Fibroblast of mammary gland (primary cell): Measurements from ENCODE around the gene CEBPE.
A peak's percentile ranks its signal among the peaks of the same experiment; 100 is the strongest.

ENCODE experiments used
- DNase-seq: peaks from one replicate; pipeline ENCODE4 v3.0.0-alpha.2; 2010; ENCODE audit warnings: low read depth
- H3K4me3 ChIP-seq: 2 replicates; pipeline ENCODE4 v1.5.1; 2011; ENCODE audit warnings: low read depth, mild to moderate bottlenecking, low read length, moderate library complexity; ENCODE audit not compliant: control insufficient read depth
- TF ChIP-seq, protein P1 (sequence below): conservative IDR thresholded peaks from 2 replicates; pipeline ENCODE4 v1.5.1; 2011; ENCODE audit warnings: low read depth, low read length, inconsistent platforms; ENCODE audit not compliant: control insufficient read depth, insufficient read depth

CEBPE gene

DNA sequence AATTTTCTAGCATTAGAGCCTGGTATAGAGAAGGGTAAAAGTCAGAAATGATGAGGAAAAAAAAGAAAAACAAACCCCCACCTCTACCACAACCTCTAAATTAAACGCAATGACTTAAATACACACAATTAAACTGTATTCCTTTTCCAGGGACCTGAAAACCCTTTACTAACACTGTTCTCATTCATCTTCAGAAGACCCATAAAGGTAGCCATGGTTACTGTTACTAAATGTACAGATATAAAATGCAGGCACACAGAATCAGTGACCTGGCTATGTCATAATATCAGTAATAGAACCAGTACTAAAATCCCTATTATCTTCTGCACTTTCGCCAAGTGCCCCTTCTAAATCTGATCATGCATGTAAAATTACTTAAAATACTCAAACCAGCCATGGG lies 25.5 kb downstream of the CEBPE start:
- no peak for DNase-seq
- peak overlapping the region; percentile 97 for H3K4me3 ChIP-seq
- TF ChIP-seq, protein P1, sequence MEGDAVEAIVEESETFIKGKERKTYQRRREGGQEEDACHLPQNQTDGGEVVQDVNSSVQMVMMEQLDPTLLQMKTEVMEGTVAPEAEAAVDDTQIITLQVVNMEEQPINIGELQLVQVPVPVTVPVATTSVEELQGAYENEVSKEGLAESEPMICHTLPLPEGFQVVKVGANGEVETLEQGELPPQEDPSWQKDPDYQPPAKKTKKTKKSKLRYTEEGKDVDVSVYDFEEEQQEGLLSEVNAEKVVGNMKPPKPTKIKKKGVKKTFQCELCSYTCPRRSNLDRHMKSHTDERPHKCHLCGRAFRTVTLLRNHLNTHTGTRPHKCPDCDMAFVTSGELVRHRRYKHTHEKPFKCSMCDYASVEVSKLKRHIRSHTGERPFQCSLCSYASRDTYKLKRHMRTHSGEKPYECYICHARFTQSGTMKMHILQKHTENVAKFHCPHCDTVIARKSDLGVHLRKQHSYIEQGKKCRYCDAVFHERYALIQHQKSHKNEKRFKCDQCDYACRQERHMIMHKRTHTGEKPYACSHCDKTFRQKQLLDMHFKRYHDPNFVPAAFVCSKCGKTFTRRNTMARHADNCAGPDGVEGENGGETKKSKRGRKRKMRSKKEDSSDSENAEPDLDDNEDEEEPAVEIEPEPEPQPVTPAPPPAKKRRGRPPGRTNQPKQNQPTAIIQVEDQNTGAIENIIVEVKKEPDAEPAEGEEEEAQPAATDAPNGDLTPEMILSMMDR, result no peak

DNA sequence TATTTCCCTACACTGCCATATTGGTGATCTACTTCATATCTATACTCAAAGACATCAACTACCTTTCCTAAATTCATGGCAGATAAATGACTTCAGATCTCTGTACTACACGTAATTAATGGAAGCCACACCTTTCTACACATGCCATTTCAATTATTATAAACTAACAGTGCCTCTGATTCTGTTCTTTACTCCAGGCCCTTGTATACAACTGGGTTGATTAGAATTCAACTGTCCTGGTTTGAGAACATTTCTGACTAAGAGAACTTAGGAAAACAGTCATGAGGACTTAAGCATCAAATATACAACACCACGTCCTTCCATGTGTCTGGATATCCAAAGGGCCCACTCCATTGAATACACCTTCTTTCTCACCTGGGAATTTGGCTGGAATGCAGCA lies 26.0 kb downstream of the CEBPE start:
- H3K4me3 ChIP-seq, result peak overlapping the region; percentile 97
- no peak for DNase-seq
- TF ChIP-seq, protein P1, result no peak

DNA sequence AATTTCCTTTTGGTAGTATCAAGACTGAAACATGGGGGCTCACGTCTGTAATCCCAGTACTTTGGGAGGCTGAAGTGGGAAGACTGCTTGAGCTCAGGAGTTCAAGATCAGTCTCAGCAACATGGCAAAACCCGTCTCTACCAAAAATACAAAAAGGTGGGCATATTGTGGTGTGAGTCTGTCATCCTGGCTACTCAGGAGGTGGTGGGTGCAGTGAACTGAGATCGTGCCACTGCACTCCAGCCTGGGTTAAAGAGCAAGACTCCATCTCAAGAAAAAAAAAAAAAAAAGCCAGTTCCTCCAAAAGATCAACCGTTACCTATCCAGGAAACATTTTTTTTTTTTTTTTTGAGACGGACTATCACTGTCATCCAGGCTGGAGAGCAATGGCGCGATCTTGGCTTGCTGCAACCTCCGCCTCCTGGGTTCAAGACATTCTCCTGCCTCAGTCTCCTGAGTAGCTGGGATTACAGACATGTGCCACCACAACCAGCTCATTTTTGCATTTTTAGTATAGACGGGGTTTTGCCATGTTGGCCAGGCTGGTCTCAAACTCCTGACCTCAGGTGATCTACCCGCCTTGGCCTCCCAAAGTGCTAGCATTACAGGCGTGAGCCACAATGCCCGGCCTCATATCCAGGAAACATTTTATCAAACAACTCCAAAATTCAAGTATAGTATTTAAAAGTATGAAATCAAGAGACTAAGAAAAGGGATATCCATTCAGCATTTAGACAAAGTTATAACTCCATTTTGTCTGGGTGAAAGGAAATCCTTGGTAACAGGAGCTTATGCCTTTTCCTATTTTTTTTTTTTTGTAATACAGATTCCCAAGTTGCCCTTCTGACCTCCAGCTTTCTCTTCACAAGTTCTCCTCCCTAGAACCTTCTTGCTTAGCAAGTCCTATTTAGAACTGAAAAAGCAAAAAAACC lies 27.5 kb downstream of the CEBPE start:
- no peak for DNase-seq
- no peak overlapping the region for H3K4me3 ChIP-seq
- TF ChIP-seq, protein P1, result no peak

DNA sequence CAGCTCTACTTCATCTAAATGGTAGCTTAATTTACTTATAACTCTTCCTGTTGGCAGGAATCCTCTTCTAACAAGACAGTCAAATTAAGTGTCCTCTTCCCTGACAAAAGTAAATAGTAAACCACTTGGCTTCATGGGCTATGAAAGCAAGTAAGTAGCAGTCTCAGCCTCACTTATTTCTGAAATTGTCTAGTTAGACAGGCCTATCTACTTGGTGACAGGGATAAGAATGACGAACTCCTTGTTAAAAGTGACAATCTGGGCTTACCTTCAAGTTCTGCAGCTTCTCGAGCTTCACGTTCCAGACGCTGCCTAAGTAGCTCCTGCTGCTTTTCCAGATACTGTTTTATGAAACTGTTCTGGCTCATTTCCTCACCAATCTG lies 28.8 kb downstream of the CEBPE start:
- no peak overlapping the region for H3K4me3 ChIP-seq
- TF ChIP-seq, protein P1, result no peak
- no peak for DNase-seq

DNA sequence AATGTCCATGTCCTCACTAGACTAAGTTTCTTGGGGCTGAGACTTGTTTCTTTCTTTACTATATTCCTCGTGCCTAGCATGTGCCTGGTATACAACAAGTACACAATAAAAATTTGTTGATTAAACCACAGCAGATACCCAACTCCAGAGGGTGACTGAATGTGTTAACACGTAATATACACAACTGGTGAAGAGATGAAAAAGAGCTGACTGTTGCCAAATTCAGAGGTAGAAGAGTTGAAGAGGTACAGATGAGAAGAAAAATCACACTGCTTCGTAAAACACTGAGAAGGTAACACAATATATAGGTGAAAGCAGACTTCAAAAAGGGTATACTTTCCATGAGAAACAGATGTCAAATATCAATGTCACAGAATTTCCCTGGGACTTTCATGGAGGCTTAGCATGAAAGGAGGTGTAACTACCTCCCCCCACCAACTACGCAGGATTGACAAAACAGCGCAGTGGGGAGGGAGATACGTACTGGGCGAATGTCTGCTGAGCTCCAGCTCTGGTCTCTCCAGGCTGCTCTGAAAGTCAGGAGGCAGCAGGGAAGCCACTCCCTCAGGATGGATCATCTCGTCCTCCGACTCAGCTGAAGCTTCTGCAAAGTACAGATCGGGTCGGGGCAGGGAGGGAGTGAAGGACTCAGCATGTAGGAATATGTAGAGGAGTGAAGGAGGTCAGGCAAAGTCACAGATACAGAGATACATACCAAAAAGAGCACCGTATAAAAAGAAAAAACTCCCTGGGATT lies 29.4 kb downstream of the CEBPE start:
- TF ChIP-seq, protein P1, result no peak
- no peak for DNase-seq
- no peak overlapping the region for H3K4me3 ChIP-seq

DNA sequence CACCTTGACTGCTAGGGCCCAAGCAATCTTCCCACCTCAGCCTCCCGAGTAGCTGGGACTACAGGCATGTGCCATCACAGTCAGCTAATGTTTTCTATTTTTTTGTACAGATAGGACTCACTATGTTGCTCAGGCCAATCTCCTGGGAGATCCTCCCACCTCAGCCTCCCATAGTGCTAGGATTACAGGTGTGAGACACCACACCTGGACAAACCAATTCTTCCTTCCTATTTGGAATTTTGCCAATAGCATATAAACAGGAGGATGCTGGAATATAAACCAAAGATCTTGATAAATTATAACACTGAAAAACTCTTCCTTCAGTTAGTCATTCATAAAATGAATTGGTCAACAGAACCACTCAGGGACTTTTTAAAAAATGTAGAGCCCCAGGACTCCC lies 32.5 kb downstream of the CEBPE start:
- no peak overlapping the region for H3K4me3 ChIP-seq
- TF ChIP-seq, protein P1, result no peak
- no peak for DNase-seq
